ENCODE results near the gene AGPAT3.

AGPAT3 gene

GRCh38 chr21:43864313-43864961 lies 586 bp upstream of the AGPAT3 start:
- peak; percentile 18 to 55 (median 22) for DNase-seq (ENCODE audit: low read depth in 3 of 3)

- DNase-seq (ENCODE audit: low read depth in 3 of 3) = peak; percentile 32 to 41 (median 38)
These were observed 677 bp downstream of the AGPAT3 start for GRCh38 chr21:43865540-43866259.

GRCh38 chr21:43866260-43866629 lies 1.2 kb downstream of the AGPAT3 start:
- DNase-seq (ENCODE audit: low read depth in 3 of 3) = peak; percentile 18 to 28 (median 19)

- peak; percentile 11 to 35 (median 27) for DNase-seq (ENCODE audit: low read depth in 3 of 3)
These were observed 1.8 kb downstream of the AGPAT3 start for GRCh38 chr21:43866659-43867331.

- DNase-seq (ENCODE audit: low read depth in 3 of 3) = no peak
These were observed 2.3 kb downstream of the AGPAT3 start for GRCh38 chr21:43867332-43867703.

- no peak for DNase-seq (ENCODE audit: low read depth in 3 of 3)
These were observed 2.9 kb downstream of the AGPAT3 start for GRCh38 chr21:43867948-43868347.

GRCh38 chr21:43868461-43868860 lies 3.4 kb downstream of the AGPAT3 start:
- no peak for DNase-seq (ENCODE audit: low read depth in 3 of 3)

- DNase-seq (ENCODE audit: low read depth in 3 of 3) = no peak
These were observed 4.7 kb downstream of the AGPAT3 start for GRCh38 chr21:43869486-43870325.

- DNase-seq (ENCODE audit: low read depth in 3 of 3) = no peak
These were observed 6.5 kb downstream of the AGPAT3 start for GRCh38 chr21:43871487-43871886.

GRCh38 chr21:43872531-43873197 lies 7.6 kb downstream of the AGPAT3 start:
- no peak for DNase-seq (ENCODE audit: low read depth in 3 of 3)

GRCh38 chr21:43873673-43874072 lies 8.7 kb downstream of the AGPAT3 start:
- no peak for DNase-seq (ENCODE audit: low read depth in 3 of 3)

- DNase-seq (ENCODE audit: low read depth in 3 of 3) = no peak
These were observed 9.2 kb downstream of the AGPAT3 start for GRCh38 chr21:43874085-43874805.

- DNase-seq (ENCODE audit: low read depth in 3 of 3) = no peak
These were observed 11.6 kb downstream of the AGPAT3 start for GRCh38 chr21:43876605-43877004.

- DNase-seq (ENCODE audit: low read depth in 3 of 3) = no peak
These were observed 13.0 kb downstream of the AGPAT3 start for GRCh38 chr21:43877936-43878575.

- DNase-seq (ENCODE audit: low read depth in 3 of 3) = no peak
These were observed 14.5 kb downstream of the AGPAT3 start for GRCh38 chr21:43879348-43880110.

GRCh38 chr21:43880111-43880985 lies 15.3 kb downstream of the AGPAT3 start:
- no peak for DNase-seq (ENCODE audit: low read depth in 3 of 3)

GRCh38 chr21:43881283-43881682 lies 16.3 kb downstream of the AGPAT3 start:
- no peak for DNase-seq (ENCODE audit: low read depth in 3 of 3)

- DNase-seq (ENCODE audit: low read depth in 3 of 3) = no peak
These were observed 16.9 kb downstream of the AGPAT3 start for GRCh38 chr21:43881935-43882334.
